SKM-1 (cell line): ENCODE measurements around the gene RCAN3.
"Not testable (repeated sequence)": the region's sequence is repeated elsewhere in the genome, so short reads cannot be mapped to it uniquely, and the experiment has no call there.

Experiments
- DNase-seq: peaks from one replicate; lab custom pipeline; 2025; ENCODE audit not compliant: unreplicated experiment; lab: John Stamatoyannopoulos, UW

Gene RCAN3

GRCh38 chr1:24548070-24548469, 45.4 kb downstream of the RCAN3 start:
- DNase-seq, result no peak

GRCh38 chr1:24549210-24549609, 46.6 kb downstream of the RCAN3 start:
- not testable (repeated sequence) for DNase-seq

GRCh38 chr1:24551290-24551959, 48.8 kb downstream of the RCAN3 start:
- DNase-seq, result no peak

- DNase-seq, result no peak
Measured at GRCh38 chr1:24551960-24552571, 49.4 kb downstream of the RCAN3 start.

GRCh38 chr1:24553931-24554330, 51.3 kb downstream of the RCAN3 start:
- DNase-seq, result no peak

- no peak for DNase-seq
Measured at GRCh38 chr1:24554714-24555113, 52.1 kb downstream of the RCAN3 start.

GRCh38 chr1:24555591-24556413, 53.2 kb downstream of the RCAN3 start, which contains the start of gene NCMAP:
TSS of gene NCMAP (plus strand) at chr1:24556087. CDS start at chr1:24595431, 39,344 bp downstream.
- DNase-seq, result no peak

- no peak for DNase-seq
Measured at GRCh38 chr1:24556414-24556795, 53.8 kb downstream of the RCAN3 start.

GRCh38 chr1:24557220-24557619, 54.6 kb downstream of the RCAN3 start:
- DNase-seq, result no peak

- DNase-seq, result no peak
Measured at GRCh38 chr1:24557711-24558131, 55.1 kb downstream of the RCAN3 start.

- no peak for DNase-seq
Measured at GRCh38 chr1:24558455-24558854, 55.8 kb downstream of the RCAN3 start.

GRCh38 chr1:24558902-24559791, 56.5 kb downstream of the RCAN3 start:
- DNase-seq, result no peak

GRCh38 chr1:24560361-24560760, 57.7 kb downstream of the RCAN3 start:
- no peak for DNase-seq

GRCh38 chr1:24562625-24563024, 60.0 kb downstream of the RCAN3 start:
- DNase-seq, result no peak

GRCh38 chr1:24564695-24565094, 62.1 kb downstream of the RCAN3 start:
- no peak for DNase-seq

GRCh38 chr1:24566236-24566867, 63.7 kb downstream of the RCAN3 start:
- DNase-seq, result no peak

- no peak for DNase-seq
Measured at GRCh38 chr1:24567792-24568388, 65.3 kb downstream of the RCAN3 start.

- no peak for DNase-seq
Measured at GRCh38 chr1:24568475-24568874, 65.8 kb downstream of the RCAN3 start.

- DNase-seq, result no peak
Measured at GRCh38 chr1:24570265-24571125, 67.9 kb downstream of the RCAN3 start.
